Rectal smooth muscle tissue (tissue), 1 donor: Measurements from ENCODE around the gene DCDC1.

ENCODE experiments used
- H3K27ac ChIP-seq: one replicate; pipeline ENCODE4 v1.7.0; 2013; ENCODE audit warnings: low read depth, low read length, inconsistent platforms
- H3K27me3 ChIP-seq: one replicate; pipeline ENCODE4 v1.7.0; 2013; ENCODE audit warnings: low read length; ENCODE audit not compliant: control insufficient read depth, insufficient read depth
- H3K36me3 ChIP-seq: one replicate; pipeline ENCODE4 v1.7.0; 2013; ENCODE audit warnings: low read length; ENCODE audit not compliant: control insufficient read depth, insufficient read depth
- H3K4me1 ChIP-seq: one replicate; pipeline ENCODE4 v1.7.0; 2013; ENCODE audit warnings: low read length; ENCODE audit not compliant: control insufficient read depth, insufficient read depth
- H3K4me3 ChIP-seq: one replicate; pipeline ENCODE4 v1.7.0; 2013; ENCODE audit warnings: low read length
- H3K9ac ChIP-seq: one replicate; pipeline ENCODE4 v1.7.0; 2013; ENCODE audit warnings: low read length

Gene DCDC1

DNA sequence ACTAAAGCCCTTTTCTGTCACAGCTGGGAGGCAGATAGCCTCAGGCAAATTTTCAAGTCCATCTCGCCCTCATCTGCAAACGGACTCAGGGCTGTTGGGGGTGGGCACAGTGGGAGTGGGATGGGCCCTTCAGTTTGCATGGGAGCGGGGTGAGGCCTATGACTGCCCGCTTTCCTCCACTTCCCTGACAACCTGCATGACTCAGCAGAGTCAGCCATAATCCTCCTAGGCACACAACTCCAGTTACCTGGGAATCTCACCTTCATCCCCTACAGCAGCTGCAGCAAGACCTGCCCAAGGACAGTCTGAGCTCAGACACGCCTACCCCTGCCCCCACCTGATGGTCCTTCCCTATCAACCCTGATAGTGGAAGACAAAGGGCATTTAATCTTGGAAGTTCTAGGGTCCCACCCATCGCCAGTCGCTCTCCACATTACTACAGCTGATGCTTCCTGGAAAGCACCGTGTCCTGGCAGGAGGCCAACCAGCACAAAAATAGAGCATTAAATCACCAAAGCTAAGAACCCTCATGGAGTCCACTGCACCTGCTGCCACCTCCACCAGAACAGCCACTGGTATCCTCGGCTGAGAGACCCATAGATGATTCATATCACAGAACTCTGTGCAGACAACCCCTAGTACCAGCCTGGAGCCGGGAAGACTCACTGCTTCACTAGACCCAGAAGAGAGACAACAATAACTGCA is 319.3 kb downstream of the DCDC1 start:
- Histone ChIP-seq H3K4me3 (no peak overlapping the region), H3K36me3 (no peaks in the 10 kb centered on the region), H3K27me3 (no peaks in the 10 kb centered on the region), H3K9ac (no peak overlapping the region), H3K27ac (no peak overlapping the region), H3K4me1 (no peaks in the 10 kb centered on the region)

DNA sequence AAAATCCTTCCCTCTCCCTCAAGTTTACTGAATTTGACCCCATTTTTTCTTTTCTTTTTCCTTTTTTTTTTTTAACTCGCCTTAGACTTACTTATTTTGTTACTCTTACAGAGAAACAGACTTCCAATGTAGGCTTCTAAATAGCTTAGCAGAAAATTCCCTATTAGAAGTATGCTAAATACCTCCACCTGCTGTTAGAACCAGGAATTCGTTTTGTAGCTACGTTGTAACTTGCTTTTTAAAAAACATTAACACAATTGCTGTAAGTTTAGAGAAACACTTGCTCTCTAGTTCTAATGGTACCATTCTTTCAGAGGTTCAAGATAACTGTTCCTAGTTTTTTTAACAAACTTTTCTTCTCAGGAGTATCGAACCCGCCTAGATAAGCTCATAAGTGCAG is 324.2 kb downstream of the DCDC1 start:
- Histone ChIP-seq H3K4me3 (no peak overlapping the region), H3K9ac (no peak overlapping the region), H3K4me1 (no peaks in the 10 kb centered on the region), H3K36me3 (no peaks in the 10 kb centered on the region), H3K27me3 (no peaks in the 10 kb centered on the region), H3K27ac (no peak overlapping the region)

DNA sequence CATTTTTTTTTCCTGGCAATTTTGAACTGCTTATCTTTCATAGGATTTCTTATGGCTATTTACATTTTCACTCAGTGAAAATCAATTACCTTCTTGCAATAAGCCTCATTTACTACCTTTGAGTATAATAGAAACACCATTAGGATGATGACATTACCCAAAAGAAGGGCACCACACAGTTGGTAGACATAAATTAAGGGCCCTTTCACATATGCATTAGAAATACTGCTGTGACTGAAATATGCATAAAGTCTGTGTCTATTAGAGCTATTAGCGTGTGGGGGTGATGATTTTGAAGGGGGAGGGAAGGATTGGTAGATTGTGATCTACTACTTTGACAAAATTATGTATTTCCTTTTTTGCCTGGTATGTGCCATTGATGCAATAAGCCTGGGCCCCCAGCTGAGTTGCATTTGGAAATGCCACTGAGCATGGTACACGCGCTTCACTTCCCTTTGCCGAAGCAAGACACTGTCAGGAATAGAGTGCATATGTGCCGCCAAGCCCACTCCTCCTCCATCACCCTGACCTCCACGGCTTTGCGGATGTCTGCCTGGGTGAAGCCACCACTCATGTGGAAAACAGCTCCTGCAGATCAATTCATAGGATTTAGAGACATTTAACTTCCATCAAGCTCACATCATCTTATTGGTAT is 339.3 kb downstream of the DCDC1 start:
- no peaks in the 10 kb centered on the region for H3K36me3 ChIP-seq
- no peak overlapping the region for H3K9ac ChIP-seq
- no peaks in the 10 kb centered on the region for H3K27me3 ChIP-seq
- no peak overlapping the region for H3K27ac ChIP-seq
- H3K4me3 ChIP-seq = no peak overlapping the region
- H3K4me1 ChIP-seq = no peaks in the 10 kb centered on the region

GRCh38 chr11:31026315-31026714 is 343.2 kb downstream of the DCDC1 start:
- H3K4me1 ChIP-seq = no peaks in the 10 kb centered on the region
- H3K27me3 ChIP-seq = no peaks in the 10 kb centered on the region
- H3K36me3 ChIP-seq = no peaks in the 10 kb centered on the region
- H3K4me3 ChIP-seq = no peak overlapping the region
- H3K9ac ChIP-seq = no peak overlapping the region
- no peak overlapping the region for H3K27ac ChIP-seq

DNA sequence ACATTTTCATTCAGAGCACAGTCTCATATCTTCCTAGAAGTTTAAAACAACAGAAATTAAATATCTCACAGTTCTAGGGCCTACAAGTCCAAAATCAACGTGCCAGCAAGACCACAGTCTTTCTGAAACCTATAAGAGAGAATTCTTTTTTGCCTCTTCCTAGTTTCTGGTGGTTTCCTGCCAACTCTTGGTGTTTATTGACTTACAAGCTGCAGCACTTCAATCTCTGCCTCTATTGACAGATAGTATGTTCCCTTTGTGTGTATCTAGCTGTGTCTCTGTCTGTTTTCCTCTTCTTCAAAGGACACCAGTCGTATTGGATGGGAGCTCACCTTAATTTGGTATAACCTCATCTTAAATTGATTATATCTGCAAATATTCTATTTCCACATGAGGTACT is 347.5 kb downstream of the DCDC1 start:
- no peak overlapping the region for H3K4me3 ChIP-seq
- no peaks in the 10 kb centered on the region for H3K4me1 ChIP-seq
- no peaks in the 10 kb centered on the region for H3K27me3 ChIP-seq
- H3K9ac ChIP-seq = no peak overlapping the region
- no peaks in the 10 kb centered on the region for H3K36me3 ChIP-seq
- H3K27ac ChIP-seq = no peak overlapping the region

DNA sequence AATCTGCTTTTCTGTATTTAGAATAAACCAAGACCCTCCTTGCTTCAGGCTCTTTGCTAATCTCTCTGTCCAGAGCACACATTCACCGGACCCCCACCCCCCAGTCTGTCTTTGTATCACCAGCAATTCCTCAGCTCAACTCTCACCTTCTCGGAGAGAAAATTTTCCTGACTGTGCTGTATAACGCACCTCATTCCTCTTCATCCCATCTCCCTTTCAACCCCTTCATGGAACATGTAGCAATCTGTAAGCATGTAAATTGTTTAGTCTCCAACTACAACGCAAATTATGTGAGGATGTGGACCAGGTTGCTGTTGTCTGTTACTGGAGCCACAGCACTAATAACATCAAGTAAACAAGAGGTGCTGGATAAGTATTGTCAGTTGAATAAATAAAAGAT is 349.8 kb downstream of the DCDC1 start:
- Histone ChIP-seq H3K4me3 (no peak overlapping the region), H3K36me3 (no peaks in the 10 kb centered on the region), H3K9ac (no peak overlapping the region), H3K27ac (no peak overlapping the region), H3K4me1 (no peaks in the 10 kb centered on the region), H3K27me3 (no peaks in the 10 kb centered on the region)

- Histone ChIP-seq H3K27ac (no peak overlapping the region), H3K36me3 (no peaks in the 10 kb centered on the region), H3K4me3 (no peak overlapping the region), H3K27me3 (no peaks in the 10 kb centered on the region), H3K4me1 (no peaks in the 10 kb centered on the region), H3K9ac (no peak overlapping the region)
Observed at GRCh38 chr11:31005202-31005601, 364.3 kb downstream of the DCDC1 start.

DNA sequence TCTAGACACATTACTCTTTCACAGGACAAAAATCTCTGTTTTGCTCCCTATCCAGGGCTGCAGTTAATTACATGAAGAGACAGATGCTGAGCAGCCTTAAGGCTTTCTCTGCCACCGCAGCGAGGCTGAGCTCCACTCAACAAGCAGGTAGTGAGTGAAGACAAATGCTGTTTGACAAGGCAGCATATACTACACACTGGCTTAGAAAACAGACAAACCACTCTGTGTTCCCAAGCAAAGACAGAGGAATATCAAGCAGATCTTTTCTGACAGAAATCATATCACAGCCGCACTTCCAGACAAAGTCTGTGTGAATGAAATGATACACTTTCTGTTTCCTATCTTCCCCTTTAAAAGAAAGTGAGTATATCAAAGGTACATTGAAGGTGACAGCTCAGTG is 368.1 kb downstream of the DCDC1 start:
- Histone ChIP-seq H3K36me3 (no peaks in the 10 kb centered on the region), H3K27ac (no peak overlapping the region), H3K4me3 (no peak overlapping the region), H3K27me3 (no peaks in the 10 kb centered on the region), H3K4me1 (no peaks in the 10 kb centered on the region), H3K9ac (no peak overlapping the region)

DNA sequence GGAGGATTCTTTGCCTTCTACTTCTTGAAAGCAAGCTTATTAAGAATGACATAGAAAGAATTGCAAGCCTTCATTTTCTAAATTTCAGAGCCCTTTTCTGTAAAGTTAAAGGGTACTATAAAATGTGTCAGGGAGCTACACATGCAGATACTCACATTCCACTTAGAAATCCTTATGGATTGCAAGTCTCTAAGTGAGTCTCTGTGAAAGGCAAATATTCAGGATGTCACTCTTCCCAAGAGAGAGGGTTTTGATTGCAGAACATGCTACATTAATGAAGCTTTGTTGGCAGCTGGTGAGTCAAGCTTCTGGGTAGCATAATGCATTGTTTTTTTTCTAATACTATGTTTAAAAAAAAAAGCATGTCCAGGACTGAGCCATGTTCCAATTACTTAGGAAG is 369.2 kb downstream of the DCDC1 start:
- H3K9ac ChIP-seq = no peak overlapping the region
- no peaks in the 10 kb centered on the region for H3K27me3 ChIP-seq
- H3K4me3 ChIP-seq = no peak overlapping the region
- H3K4me1 ChIP-seq = no peaks in the 10 kb centered on the region
- H3K36me3 ChIP-seq = no peaks in the 10 kb centered on the region
- H3K27ac ChIP-seq = no peak overlapping the region

DNA sequence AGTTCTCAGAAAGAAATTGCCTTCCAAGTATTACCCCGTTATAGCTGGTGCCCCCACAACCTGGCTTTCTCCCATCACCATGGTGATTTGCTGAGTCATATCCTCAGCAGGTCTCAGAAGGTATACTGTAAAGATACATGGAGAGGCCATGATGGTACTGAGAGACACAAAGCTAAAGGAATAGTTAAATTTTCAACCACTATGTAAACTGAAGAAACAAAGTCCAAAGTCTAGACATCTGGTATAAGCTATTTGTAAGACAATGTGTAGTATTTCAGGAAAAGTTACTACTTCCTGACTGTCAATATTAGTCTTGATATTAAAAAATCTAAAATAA is 377.1 kb downstream of the DCDC1 start:
- H3K4me1 ChIP-seq = no peaks in the 10 kb centered on the region
- H3K4me3 ChIP-seq = no peak overlapping the region
- H3K27ac ChIP-seq = no peak overlapping the region
- no peaks in the 10 kb centered on the region for H3K27me3 ChIP-seq
- no peaks in the 10 kb centered on the region for H3K36me3 ChIP-seq
- no peak overlapping the region for H3K9ac ChIP-seq

GRCh38 chr11:30991802-30992512 is 377.6 kb downstream of the DCDC1 start:
- Histone ChIP-seq H3K9ac (no peak overlapping the region), H3K4me1 (no peaks in the 10 kb centered on the region), H3K36me3 (no peaks in the 10 kb centered on the region), H3K27me3 (no peaks in the 10 kb centered on the region), H3K27ac (no peak overlapping the region), H3K4me3 (no peak overlapping the region)

DNA sequence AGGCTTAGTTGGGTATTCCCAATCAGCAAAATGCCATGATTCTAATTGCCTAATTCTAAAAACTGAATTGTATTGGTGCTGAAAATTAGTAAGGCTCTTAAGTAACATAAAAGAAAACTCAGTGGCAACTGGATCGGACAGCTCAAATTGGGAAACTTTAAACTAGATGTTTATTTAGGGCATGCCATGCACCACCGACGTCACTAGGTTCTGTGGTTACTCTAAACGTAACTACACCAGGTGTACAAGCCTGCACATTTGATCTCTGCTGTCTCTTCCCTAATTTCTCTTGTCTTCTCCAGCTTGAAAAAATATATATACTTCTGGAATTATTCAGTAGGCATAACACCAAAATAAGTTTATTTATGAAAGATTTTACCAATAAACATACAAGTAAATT is 378.2 kb downstream of the DCDC1 start:
- Histone ChIP-seq H3K4me3 (no peak overlapping the region), H3K27ac (no peak overlapping the region), H3K4me1 (no peaks in the 10 kb centered on the region), H3K9ac (no peak overlapping the region), H3K27me3 (no peaks in the 10 kb centered on the region), H3K36me3 (no peaks in the 10 kb centered on the region)
